Measurements from ENCODE around the gene RCAN2.

The RCAN2 gene

GRCh38 chr6:46491628-46492547 lies 639 bp upstream of the RCAN2 start:
- DNase-seq = no peak

DNA sequence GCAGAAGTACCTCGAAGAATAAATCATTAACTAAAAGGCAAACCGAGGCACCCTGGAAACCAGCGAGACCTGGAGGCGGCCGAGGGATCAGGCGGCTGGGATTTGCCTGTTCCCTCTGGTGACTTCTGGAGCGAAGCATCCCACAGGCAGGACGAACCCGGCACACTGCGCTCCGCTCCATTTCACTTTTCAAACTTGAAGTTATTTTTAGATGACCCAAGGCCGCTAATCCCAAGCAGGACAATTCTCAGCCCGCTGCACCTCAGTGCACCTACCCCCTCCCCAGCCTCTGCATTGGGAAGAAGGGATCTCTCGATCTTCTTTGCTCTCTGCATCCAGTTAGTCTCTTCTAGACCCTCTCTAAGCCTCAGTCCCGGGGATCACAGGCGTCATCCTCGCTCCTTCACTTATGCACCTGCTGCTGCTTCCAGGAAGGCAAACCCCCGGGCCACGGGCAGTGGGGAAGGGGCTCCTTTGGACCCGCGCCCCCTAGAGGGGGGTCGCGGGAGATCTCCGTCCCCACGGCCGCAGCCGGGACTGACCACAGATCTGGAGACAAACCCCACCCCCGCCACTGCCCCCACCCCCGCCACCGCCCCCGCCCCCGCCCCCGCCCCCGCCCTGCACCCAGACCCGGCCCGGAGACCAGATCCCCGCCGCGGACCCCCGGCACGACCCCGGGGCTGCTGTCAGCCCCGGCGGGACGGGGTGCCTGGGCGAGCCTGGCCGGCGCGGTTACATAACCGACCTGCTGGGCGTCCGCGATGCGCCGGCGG lies 636 bp downstream of the RCAN2 start:
- no peak for DNase-seq

DNA sequence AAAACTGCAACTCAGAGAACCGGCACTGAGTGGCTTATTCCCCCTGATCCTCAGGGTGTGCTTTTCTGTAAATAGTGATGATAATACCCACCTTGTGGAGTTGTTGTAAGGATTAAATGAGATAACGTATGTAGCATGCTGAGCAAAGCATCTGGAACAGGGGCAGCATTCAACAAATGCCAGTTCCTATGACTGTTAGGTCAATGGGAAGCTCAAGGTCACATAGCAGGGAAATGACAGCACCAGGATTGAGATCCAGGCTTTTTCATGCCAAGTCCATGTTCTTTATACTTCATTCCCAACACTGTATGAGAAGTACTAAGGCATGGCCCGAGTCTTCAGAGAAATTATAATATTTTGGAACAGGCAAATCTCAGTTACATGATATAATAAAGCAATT lies 5.1 kb downstream of the RCAN2 start:
- DNase-seq = no peak

DNA sequence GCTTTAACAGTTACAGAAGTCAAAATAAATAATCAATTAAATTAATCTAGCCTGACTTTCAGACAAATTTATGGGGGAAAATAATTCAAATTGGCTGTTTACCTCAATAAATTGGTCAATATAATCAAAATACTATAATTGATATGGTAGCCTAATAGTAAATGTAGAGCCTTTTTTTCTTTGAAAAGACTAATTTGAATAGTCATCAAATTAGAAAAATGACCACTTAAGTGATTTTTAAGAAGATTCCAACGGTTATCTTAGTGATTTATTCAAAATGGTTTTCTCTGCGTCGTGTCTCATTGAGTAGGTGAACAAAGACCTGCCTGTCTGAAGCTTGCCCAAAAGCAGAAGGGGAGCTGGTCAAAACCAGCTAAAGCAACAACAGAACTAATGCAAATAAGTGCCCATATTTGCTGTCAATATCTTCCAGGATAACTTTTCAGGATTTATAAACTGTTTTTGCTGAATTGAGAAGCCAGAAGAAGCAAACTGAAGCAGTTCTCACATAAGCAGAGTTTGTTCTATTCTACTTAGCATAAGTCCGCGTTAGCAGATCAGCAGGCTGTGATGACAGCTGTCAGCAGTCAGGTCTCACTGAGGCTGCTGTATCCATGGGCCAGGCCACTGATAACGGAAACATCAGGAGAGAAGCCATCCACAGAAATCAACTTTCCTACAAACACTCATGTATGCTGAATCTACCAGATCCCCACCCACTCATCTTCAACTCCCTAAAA lies 7.0 kb downstream of the RCAN2 start:
- DNase-seq = no peak

DNA sequence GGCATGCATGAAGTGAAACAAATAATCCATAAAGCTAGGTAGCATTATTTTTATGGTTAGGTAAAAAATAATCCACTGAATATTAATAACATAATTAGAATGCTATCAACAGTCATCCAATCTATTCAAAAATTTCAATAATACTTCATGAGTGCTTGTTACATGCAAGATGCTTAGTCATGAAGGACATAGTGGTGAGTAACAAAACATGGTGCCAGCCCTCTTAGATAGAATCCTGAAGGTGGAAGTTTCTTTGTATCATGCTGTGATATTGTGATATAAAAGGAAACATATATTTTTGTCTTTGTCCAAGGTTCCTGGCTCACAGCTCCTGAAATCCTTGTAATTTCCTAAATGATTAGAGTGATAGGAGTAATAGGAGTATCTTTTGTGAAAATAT lies 14.9 kb downstream of the RCAN2 start:
- no peak for DNase-seq

GRCh38 chr6:46473881-46474280 lies 17.4 kb downstream of the RCAN2 start:
- DNase-seq = no peak

DNA sequence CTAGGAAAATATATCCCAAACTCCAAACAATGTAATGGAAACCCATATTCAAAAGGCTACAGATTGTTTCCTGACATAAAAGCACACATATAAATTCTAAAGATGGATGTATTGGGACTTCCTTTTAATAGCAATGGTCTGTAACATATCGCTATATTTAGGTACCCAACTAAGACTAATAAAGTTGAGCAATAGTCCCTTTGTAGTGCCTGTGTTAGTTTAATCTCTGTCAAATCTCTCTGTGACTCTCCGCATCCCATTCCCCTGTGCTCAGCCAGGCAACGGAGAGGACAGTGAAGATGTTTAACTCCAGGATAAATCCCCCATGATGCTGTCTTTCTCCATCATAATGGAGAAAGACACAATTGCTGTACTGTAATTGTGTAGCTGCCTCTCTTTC lies 19.0 kb downstream of the RCAN2 start:
- no peak for DNase-seq

GRCh38 chr6:46469021-46469420 lies 22.2 kb downstream of the RCAN2 start:
- DNase-seq = no peak

- DNase-seq = no peak
Observed at GRCh38 chr6:46468403-46469010, 22.7 kb downstream of the RCAN2 start.

DNA sequence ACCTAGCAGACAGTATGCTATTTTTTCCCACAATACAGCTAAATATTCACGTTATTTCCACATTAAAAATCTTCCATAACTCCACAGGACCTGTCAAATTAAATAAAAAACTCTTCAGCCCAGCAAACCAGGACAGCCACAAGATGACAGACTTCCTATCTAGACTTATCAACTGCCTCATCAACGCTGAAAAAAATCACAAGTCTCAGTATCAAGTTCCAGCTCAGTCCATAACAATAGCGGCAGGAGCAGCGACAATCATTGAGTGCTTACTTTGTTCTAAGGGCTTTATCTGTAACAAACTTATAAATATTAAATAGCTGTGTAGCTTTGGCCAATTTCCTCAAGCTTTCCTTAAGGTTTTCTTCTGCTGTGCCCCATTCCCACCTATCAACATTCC lies 24.7 kb downstream of the RCAN2 start:
- no peak for DNase-seq

- DNase-seq = no peak
Observed at GRCh38 chr6:46465294-46466165, 25.7 kb downstream of the RCAN2 start.

GRCh38 chr6:46456297-46456696 lies 35.0 kb downstream of the RCAN2 start:
- DNase-seq = no peak

DNA sequence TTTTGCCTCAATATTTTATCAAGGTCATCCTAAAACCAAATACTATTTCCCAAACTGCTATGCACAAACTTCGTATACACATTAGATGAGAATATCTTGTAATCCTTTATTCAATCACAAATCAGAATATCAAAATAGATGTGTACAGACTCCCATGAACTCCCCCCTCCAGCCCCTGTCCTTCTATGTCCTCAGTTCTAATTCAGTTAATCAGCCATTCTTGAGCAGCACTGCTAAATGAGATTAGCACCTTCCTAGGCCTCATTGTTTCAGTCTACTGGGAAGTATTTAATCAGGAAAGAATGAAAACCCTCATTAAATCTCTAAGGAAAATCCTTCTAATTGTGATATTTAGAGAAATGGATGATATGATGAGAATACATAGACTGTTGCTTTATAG lies 36.6 kb downstream of the RCAN2 start:
- no peak for DNase-seq

DNA sequence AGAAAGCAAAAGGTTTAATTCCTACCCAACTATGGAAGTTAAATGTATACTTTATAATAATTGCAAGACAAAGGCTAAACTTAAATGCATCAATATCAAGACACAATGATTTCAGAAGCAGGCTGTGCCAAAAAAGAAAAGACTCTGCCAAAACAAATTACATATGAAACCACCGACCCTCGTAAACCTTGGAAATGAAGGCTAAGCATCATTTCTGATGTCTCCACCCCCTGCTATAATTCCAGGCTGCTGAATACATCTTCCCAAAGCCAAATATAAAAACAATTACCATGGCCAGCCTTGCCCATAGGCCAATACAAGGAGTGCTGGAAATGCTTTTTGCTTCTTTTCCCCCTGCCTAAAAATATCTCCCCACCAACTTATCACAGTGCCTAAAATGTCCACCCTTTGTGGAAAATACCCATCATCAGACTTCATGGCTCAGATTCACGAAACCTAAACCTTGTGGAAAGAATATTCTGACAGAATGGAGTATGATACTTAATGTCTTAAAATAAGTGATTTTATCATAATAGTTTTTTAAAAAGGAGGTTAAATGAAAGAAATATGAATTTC lies 37.4 kb downstream of the RCAN2 start:
- no peak for DNase-seq

DNA sequence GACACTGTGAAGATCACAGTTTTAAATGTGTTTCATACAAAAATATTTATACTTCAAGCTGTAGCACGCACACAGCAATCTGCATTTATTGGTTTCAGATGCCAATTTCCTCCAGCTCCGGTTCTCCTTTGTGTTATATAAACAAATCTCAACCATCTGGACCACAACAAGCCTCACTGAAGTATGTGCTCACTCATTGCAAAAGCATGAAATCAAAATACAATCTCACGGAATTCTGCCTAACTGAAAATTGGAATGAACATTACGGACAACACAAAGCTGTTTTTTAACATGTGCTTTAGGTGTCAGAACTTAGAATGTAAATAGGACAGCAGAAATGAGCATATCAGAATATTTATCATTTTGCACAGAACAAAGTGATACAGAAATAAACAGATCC lies 38.0 kb downstream of the RCAN2 start:
- no peak for DNase-seq

GRCh38 chr6:46452312-46452917 lies 38.8 kb downstream of the RCAN2 start:
- no peak for DNase-seq

DNA sequence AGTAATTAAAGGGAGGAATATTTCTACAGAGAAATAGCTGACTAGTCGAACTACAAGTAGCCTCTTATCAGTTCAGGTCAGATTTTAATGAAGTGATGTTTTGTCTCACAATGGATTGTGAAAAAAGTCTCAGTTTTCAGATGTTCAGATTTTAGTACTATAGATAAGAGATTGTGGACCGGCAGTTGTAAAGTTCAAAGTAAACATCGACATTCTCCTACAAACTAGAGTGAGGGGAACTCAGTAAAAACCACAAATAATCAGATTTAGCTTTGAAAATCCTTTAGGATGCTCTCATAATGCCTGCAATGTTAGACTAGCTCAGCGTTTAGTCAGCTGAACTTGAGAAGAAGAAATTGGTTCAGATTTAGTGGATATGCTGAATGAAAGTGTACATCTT lies 39.9 kb downstream of the RCAN2 start:
- no peak for DNase-seq

GRCh38 chr6:46444772-46445454 lies 46.3 kb downstream of the RCAN2 start:
- DNase-seq = no peak

DNA sequence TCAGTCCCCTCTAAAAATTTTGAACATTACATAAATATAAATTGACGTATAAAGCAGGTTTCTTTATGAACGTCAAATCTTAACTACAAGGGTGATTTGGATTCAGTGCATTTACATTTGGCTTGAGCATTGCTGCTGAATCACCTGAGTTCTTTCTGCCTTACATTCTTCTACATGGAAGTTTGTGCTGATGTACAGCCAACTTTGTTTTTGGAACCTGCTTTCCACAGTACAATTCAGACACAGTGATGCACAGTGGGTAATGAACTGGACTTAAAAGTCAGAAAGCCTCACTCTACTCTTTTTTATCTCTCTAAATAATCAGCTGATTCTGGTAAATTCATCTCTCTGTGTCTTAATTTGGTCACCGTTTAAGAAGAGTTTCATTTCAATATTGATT lies 47.6 kb downstream of the RCAN2 start:
- no peak for DNase-seq

- DNase-seq = no peak
Observed at GRCh38 chr6:46440641-46441040, 50.6 kb downstream of the RCAN2 start.

DNA sequence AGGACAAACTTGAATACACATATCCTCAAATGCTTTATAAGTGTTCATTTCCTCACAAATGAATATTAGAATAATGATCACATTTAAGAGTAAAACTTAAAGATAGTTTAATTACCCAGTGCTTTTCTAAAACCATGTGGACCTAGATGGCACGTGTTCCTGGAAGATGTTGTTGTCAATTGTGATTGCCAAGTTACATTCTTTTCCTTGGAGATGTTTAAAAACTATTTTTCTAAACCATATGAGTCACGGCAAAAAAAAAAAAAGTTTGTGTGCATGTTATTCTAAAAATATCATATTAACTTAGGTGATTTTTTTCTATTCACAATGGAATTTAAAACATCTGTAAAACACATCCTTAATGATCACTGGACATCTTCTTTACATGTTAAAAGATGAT lies 51.1 kb downstream of the RCAN2 start:
- DNase-seq = no peak
